SK-N-MC (cell line): ENCODE data around the gene NLRP14.

Experiments used
- DNase-seq: peaks from one replicate; pipeline ENCODE4 v3.0.0-alpha.2; 2011; ENCODE audit warnings: low read depth, low spot score
- H3K27ac ChIP-seq: fragments of 200-600 bp; sonication (generic); 2 replicates; pipeline ENCODE4 v1.5.1; 2016; ENCODE audit warnings: mixed run types
- H3K36me3 ChIP-seq: fragments of 200-600 bp; sonication (generic); 2 replicates; pipeline ENCODE4 v1.6.1; 2017; ENCODE audit warnings: antibody characterized with exemption, low read length, mixed read lengths; ENCODE audit not compliant: insufficient read depth
- H3K4me3 ChIP-seq: fragments of 200-600 bp; sonication (generic); 2 replicates; pipeline ENCODE4 v1.5.1; 2016
- H3K9ac ChIP-seq: fragments of 200-600 bp; sonication (generic); 2 replicates; pipeline ENCODE4 v1.8.0; 2017; ENCODE audit warnings: mixed run types, mixed read lengths; ENCODE audit not compliant: insufficient read length
- H3K9me3 ChIP-seq: fragments of 200-600 bp; sonication (generic); 2 replicates; pipeline ENCODE4 v1.6.1; 2017; ENCODE audit warnings: low read depth, mild to moderate bottlenecking, antibody characterized with exemption, low read length, moderate library complexity, mixed read lengths
- EZH2 ChIP-seq: fragments of 200-600 bp; sonication (generic); IDR thresholded peaks from one replicate; pipeline ENCODE4 v1.6.1; 2017; ENCODE audit warnings: antibody characterized with exemption
- FOXP2 ChIP-seq: optimal IDR thresholded peaks from 2 replicates; pipeline ENCODE3; 2011; ENCODE audit warnings: mild to moderate bottlenecking, moderate library complexity; ENCODE audit not compliant: insufficient read depth; ENCODE audit errors: extremely low read length, control extremely low read depth
- POLR2AphosphoS5 ChIP-seq: IDR thresholded peaks from 2 replicates; pipeline ENCODE4 v1.6.1; 2012; ENCODE audit warnings: mild to moderate bottlenecking, low read depth, low read length, borderline replicate concordance

The NLRP14 gene

GRCh38 chr11:7020183-7020917, at the start of gene NLRP14, which contains the start of gene ZNF214:
Gene NLRP14 (plus strand): TSS chr11:7020479. CDS start chr11:7038587, 18,108 bp downstream.
Gene ZNF214 (minus strand): TSS chr11:7020346. CDS start chr11:7002835, 17,511 bp downstream.
- DNase-seq = peak; percentile 5
- Histone ChIP-seq H3K9ac (no peak within 1 kb of the TSS), H3K27ac (no peak within 1 kb of the TSS)

GRCh38 chr11:6979365-6979764, 40.9 kb upstream of the NLRP14 start:
- no peak overlapping the region for H3K27ac ChIP-seq
- H3K9ac ChIP-seq = no peak overlapping the region
- no peak for DNase-seq
- H3K9me3 ChIP-seq = no peaks in the 10 kb centered on the region
- TF ChIP-seq EZH2 = no peak
- TF ChIP-seq FOXP2 = no peak
- no peak for TF ChIP-seq POLR2AphosphoS5
- no peak overlapping the region for H3K4me3 ChIP-seq
- H3K36me3 ChIP-seq = no peaks in the 10 kb centered on the region

More at GRCh38 chr11:7020183-7020917, at the start of gene NLRP14, which contains the start of gene ZNF214:
- Histone ChIP-seq H3K4me3 (peak within 1 kb of the TSS; percentile 72), H3K9me3 (no peaks in the 10 kb centered on the region), H3K36me3 (no peaks in the 10 kb centered on the region)
- TF ChIP-seq FOXP2 (no peak), POLR2AphosphoS5 (no peak), EZH2 (no peak)

GRCh38 chr11:6986487-6986886, 33.8 kb upstream of the NLRP14 start:
- no peak overlapping the region for H3K27ac ChIP-seq
- no peaks in the 10 kb centered on the region for H3K36me3 ChIP-seq
- H3K9me3 ChIP-seq = no peaks in the 10 kb centered on the region
- no peak for DNase-seq
- H3K4me3 ChIP-seq = no peak overlapping the region
- TF ChIP-seq EZH2 (no peak), POLR2AphosphoS5 (no peak), FOXP2 (no peak)
- H3K9ac ChIP-seq = no peak overlapping the region

- no peak overlapping the region for H3K27ac ChIP-seq
- TF ChIP-seq POLR2AphosphoS5 = no peak
- TF ChIP-seq EZH2 = no peak
- TF ChIP-seq FOXP2 = no peak
- DNase-seq = no peak
- no peaks in the 10 kb centered on the region for H3K9me3 ChIP-seq
- H3K9ac ChIP-seq = no peak overlapping the region
- H3K36me3 ChIP-seq = no peaks in the 10 kb centered on the region
- no peak overlapping the region for H3K4me3 ChIP-seq
Measured at GRCh38 chr11:6988506-6988905, 31.8 kb upstream of the NLRP14 start.

GRCh38 chr11:6991227-6991626, 29.1 kb upstream of the NLRP14 start:
- H3K36me3 ChIP-seq = no peaks in the 10 kb centered on the region
- no peak for DNase-seq
- H3K27ac ChIP-seq = no peak overlapping the region
- no peak overlapping the region for H3K4me3 ChIP-seq
- H3K9me3 ChIP-seq = no peaks in the 10 kb centered on the region
- TF ChIP-seq FOXP2 = no peak
- H3K9ac ChIP-seq = no peak overlapping the region

GRCh38 chr11:6992026-6992425, 28.3 kb upstream of the NLRP14 start:
- Histone ChIP-seq H3K4me3 (no peak overlapping the region), H3K9ac (no peak overlapping the region), H3K36me3 (no peaks in the 10 kb centered on the region), H3K9me3 (no peaks in the 10 kb centered on the region), H3K27ac (no peak overlapping the region)
- no peak for DNase-seq
- no peak for TF ChIP-seq EZH2

GRCh38 chr11:6992457-6993417, 27.5 kb upstream of the NLRP14 start:
- TF ChIP-seq POLR2AphosphoS5 = no peak
- TF ChIP-seq FOXP2 = no peak
- TF ChIP-seq EZH2 = no peak
- Histone ChIP-seq H3K4me3 (no peak overlapping the region), H3K36me3 (no peaks in the 10 kb centered on the region), H3K9ac (no peak overlapping the region), H3K27ac (no peak overlapping the region), H3K9me3 (no peaks in the 10 kb centered on the region)
- DNase-seq = no peak

GRCh38 chr11:6995703-6996102, 24.6 kb upstream of the NLRP14 start:
- no peak for DNase-seq
- H3K9me3 ChIP-seq = no peaks in the 10 kb centered on the region
- H3K9ac ChIP-seq = no peak overlapping the region
- no peaks in the 10 kb centered on the region for H3K36me3 ChIP-seq
- TF ChIP-seq FOXP2 (no peak), EZH2 (no peak), POLR2AphosphoS5 (no peak)
- no peak overlapping the region for H3K27ac ChIP-seq
- no peak overlapping the region for H3K4me3 ChIP-seq

GRCh38 chr11:7004482-7004881, 15.8 kb upstream of the NLRP14 start:
- Histone ChIP-seq H3K27ac (no peak overlapping the region), H3K4me3 (no peak overlapping the region), H3K36me3 (no peaks in the 10 kb centered on the region), H3K9me3 (no peaks in the 10 kb centered on the region), H3K9ac (no peak overlapping the region)
- DNase-seq = no peak
- TF ChIP-seq FOXP2 (no peak), POLR2AphosphoS5 (no peak), EZH2 (no peak)
